ENCODE results near the gene IL1RN. TPM values are rescaled to one million over a fixed set of nuclear protein-coding genes. Genes with fewer than 3 reads are reported as not detected.

Gene IL1RN
- polyA plus RNA-seq, 1 donor from 2014 or later: not detected

- no peaks in the 10 kb centered on the region for H3F3A ChIP-seq (ENCODE audit: insufficient read depth, low read length, poor library complexity, severe bottlenecking)
- no peak overlapping the region for H3K9ac ChIP-seq (ENCODE audit: low read length)
- no peaks in the 10 kb centered on the region for H3K36me3 ChIP-seq (ENCODE audit: insufficient read depth, low read length)
- TF ChIP-seq POLR2AphosphoS5 (IDR thresholded peaks at IDR 0.05) (no peak), MXI1 (conservative IDR thresholded peaks at IDR 0.05; ENCODE audit: poor library complexity, severe bottlenecking) (no peak), REST (IDR thresholded peaks at IDR 0.05; ENCODE audit: borderline replicate concordance) (no peak), CTCF (IDR thresholded peaks at IDR 0.05; ENCODE audit: poor library complexity, severe bottlenecking) (no peak), TAF1 (IDR thresholded peaks at IDR 0.05; ENCODE audit: low read depth) (no peak), EZH2 (IDR thresholded peaks at IDR 0.05; ENCODE audit: borderline replicate concordance, insufficient read depth, low read length, poor library complexity, severe bottlenecking) (no peak), RAD21 (conservative IDR thresholded peaks at IDR 0.05) (no peak), EP300 (conservative IDR thresholded peaks at IDR 0.05; ENCODE audit: poor library complexity, severe bottlenecking) (no peak), SMC3 (conservative IDR thresholded peaks at IDR 0.05; ENCODE audit: poor library complexity) (no peak)
- no peak overlapping the region for H3K27ac ChIP-seq (ENCODE audit: low read length)
- no peaks in the 10 kb centered on the region for H4K20me1 ChIP-seq (ENCODE audit: insufficient read depth)
- H2AFZ ChIP-seq (ENCODE audit: low read depth, low read length): no peak overlapping the region
- H3K4me3 ChIP-seq (ENCODE audit: low read length): no peak overlapping the region
- H3K9me2 ChIP-seq (ENCODE audit: insufficient read depth, low read length): no peaks in the 10 kb centered on the region
- no peaks in the 10 kb centered on the region for H3K79me2 ChIP-seq (replicated peaks; ENCODE audit: insufficient read depth, low read length)
- H3K9me3 ChIP-seq (ENCODE audit: low read length): no peaks in the 10 kb centered on the region
- no peak overlapping the region for H3K4me2 ChIP-seq (ENCODE audit: low read length)
- no peaks in the 10 kb centered on the region for H3K27me3 ChIP-seq (ENCODE audit: insufficient read depth, low read depth, low read length)
Measured at GRCh38 chr2:113149553-113150257, 22.3 kb downstream of the IL1RN start.

- H3F3A ChIP-seq (ENCODE audit: insufficient read depth, low read length, poor library complexity, severe bottlenecking): no peaks in the 10 kb centered on the region
- no peaks in the 10 kb centered on the region for H3K27me3 ChIP-seq (ENCODE audit: insufficient read depth, low read depth, low read length)
- TF ChIP-seq SMC3 (conservative IDR thresholded peaks at IDR 0.05; ENCODE audit: poor library complexity) (no peak), RAD21 (conservative IDR thresholded peaks at IDR 0.05) (no peak), REST (IDR thresholded peaks at IDR 0.05; ENCODE audit: borderline replicate concordance) (no peak), TAF1 (IDR thresholded peaks at IDR 0.05; ENCODE audit: low read depth) (no peak)
- no peaks in the 10 kb centered on the region for H3K36me3 ChIP-seq (ENCODE audit: insufficient read depth, low read length)
- H3K9ac ChIP-seq (ENCODE audit: low read length): no peak overlapping the region
- no peak overlapping the region for H3K4me3 ChIP-seq (ENCODE audit: low read length)
- no peak overlapping the region for H2AFZ ChIP-seq (ENCODE audit: low read depth, low read length)
- H3K4me2 ChIP-seq (ENCODE audit: low read length): no peak overlapping the region
- H3K79me2 ChIP-seq (replicated peaks; ENCODE audit: insufficient read depth, low read length): no peaks in the 10 kb centered on the region
- H3K9me3 ChIP-seq (ENCODE audit: low read length): no peaks in the 10 kb centered on the region
- no peaks in the 10 kb centered on the region for H3K9me2 ChIP-seq (ENCODE audit: insufficient read depth, low read length)
- H3K27ac ChIP-seq (ENCODE audit: low read length): no peak overlapping the region
- H4K20me1 ChIP-seq (ENCODE audit: insufficient read depth): no peaks in the 10 kb centered on the region
Measured at GRCh38 chr2:113150258-113150601, 22.8 kb downstream of the IL1RN start.

Data from neural cell (in vitro differentiated cells).